ENCODE results near the gene EPC1. TPM values are rescaled to one million over a fixed set of nuclear protein-coding genes. Genes with fewer than 3 reads are reported as not detected.

The EPC1 gene
- polyA plus RNA-seq, 2 of the 4 experiments (the other 2 are of a cell fraction): 14.7 to 47.2 TPM

DNA sequence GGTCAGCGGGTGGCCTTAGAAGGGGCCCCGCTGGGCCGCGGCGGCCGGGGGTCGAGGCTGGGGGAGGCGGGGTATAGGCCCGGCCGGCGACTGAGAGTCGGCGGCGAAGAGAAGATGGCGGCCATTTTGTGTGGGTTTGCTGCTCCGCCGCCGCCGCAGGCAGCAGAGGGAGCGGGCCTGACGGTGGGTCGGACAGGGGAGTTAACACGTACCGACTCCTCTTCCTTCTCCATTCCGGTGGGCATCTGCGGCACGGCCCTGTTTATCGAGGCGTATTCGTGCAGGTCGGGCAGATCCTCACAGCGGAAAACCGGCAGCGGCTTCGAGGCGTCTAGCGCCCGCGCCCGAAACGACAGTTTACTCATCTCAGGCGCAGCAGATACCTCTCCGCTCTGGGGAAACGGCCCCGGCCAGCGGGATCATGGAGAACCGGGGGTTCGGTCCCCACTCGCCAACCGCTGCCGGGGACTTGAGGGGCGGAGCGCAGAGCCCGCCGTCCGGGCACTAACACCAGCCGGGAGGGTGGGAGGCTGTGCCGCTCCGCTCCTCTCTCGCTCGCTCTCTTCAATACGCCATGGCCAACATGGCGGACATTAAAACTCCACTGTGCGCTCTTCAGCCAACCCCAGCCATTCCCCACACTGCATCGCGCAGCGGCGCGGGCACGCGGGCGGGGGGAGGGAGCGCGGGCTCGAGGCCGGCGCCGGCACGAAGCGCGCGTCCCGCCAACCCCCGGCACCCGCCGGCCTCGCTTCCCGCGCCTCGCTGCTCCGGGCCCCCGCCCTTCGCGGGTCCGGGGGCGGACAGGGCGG is at the start of gene EPC1 (continued):
- no peak for TF ChIP-seq HOXA7 (CRISPR knock-in tag; IDR thresholded peaks at IDR 0.05)
- no peak for TF ChIP-seq CHD4 (IDR thresholded peaks at IDR 0.05; ENCODE audit: borderline replicate concordance)
- no peak for TF ChIP-seq SMC3 (IDR thresholded peaks at IDR 0.05)
- TF ChIP-seq MAFK (IDR thresholded peaks at IDR 0.05; ENCODE audit: partially characterized antibody): no peak
- TF ChIP-seq, protein P1, sequence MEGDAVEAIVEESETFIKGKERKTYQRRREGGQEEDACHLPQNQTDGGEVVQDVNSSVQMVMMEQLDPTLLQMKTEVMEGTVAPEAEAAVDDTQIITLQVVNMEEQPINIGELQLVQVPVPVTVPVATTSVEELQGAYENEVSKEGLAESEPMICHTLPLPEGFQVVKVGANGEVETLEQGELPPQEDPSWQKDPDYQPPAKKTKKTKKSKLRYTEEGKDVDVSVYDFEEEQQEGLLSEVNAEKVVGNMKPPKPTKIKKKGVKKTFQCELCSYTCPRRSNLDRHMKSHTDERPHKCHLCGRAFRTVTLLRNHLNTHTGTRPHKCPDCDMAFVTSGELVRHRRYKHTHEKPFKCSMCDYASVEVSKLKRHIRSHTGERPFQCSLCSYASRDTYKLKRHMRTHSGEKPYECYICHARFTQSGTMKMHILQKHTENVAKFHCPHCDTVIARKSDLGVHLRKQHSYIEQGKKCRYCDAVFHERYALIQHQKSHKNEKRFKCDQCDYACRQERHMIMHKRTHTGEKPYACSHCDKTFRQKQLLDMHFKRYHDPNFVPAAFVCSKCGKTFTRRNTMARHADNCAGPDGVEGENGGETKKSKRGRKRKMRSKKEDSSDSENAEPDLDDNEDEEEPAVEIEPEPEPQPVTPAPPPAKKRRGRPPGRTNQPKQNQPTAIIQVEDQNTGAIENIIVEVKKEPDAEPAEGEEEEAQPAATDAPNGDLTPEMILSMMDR (IDR thresholded peaks at IDR 0.05): no peak
- TF ChIP-seq EP300 (IDR thresholded peaks at IDR 0.05): no peak
- TF ChIP-seq POLR2AphosphoS2 (conservative IDR thresholded peaks at IDR 0.05; ENCODE audit: low read length): no peak
- no peak for TF ChIP-seq SREBF2 (IDR thresholded peaks at IDR 0.05)
- no peak for TF ChIP-seq TFCP2L1 (CRISPR knock-in tag; IDR thresholded peaks at IDR 0.05)
- TF ChIP-seq RNF2 (IDR thresholded peaks at IDR 0.05; ENCODE audit: borderline replicate concordance, low read depth): no peak
- TF ChIP-seq, protein P2, sequence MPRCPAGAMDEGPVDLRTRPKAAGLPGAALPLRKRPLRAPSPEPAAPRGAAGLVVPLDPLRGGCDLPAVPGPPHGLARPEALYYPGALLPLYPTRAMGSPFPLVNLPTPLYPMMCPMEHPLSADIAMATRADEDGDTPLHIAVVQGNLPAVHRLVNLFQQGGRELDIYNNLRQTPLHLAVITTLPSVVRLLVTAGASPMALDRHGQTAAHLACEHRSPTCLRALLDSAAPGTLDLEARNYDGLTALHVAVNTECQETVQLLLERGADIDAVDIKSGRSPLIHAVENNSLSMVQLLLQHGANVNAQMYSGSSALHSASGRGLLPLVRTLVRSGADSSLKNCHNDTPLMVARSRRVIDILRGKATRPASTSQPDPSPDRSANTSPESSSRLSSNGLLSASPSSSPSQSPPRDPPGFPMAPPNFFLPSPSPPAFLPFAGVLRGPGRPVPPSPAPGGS (IDR thresholded peaks at IDR 0.05): peak; percentile 74
- TF ChIP-seq ZSCAN20 (CRISPR knock-in tag; IDR thresholded peaks at IDR 0.05): no peak
- TF ChIP-seq CBX8 (IDR thresholded peaks at IDR 0.05): no peak
- TF ChIP-seq RCOR1 (IDR thresholded peaks at IDR 0.05; ENCODE audit: low read depth, low read length): no peak
- no peak for TF ChIP-seq FOXS1 (CRISPR knock-in tag; IDR thresholded peaks at IDR 0.05)
- TF ChIP-seq EHMT2 (IDR thresholded peaks at IDR 0.05; ENCODE audit: low read depth): no peak
- TF ChIP-seq, protein P3, sequence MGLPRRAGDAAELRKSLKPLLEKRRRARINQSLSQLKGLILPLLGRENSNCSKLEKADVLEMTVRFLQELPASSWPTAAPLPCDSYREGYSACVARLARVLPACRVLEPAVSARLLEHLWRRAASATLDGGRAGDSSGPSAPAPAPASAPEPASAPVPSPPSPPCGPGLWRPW (IDR thresholded peaks at IDR 0.05): no peak
- TF ChIP-seq, protein P4, sequence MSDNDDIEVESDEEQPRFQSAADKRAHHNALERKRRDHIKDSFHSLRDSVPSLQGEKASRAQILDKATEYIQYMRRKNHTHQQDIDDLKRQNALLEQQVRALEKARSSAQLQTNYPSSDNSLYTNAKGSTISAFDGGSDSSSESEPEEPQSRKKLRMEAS (IDR thresholded peaks at IDR 0.05): peak; percentile 88
- TF ChIP-seq, protein P5, sequence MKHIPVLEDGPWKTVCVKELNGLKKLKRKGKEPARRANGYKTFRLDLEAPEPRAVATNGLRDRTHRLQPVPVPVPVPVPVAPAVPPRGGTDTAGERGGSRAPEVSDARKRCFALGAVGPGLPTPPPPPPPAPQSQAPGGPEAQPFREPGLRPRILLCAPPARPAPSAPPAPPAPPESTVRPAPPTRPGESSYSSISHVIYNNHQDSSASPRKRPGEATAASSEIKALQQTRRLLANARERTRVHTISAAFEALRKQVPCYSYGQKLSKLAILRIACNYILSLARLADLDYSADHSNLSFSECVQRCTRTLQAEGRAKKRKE (CRISPR knock-in tag; IDR thresholded peaks at IDR 0.05; ENCODE audit: low read depth): peak; percentile 57; the same call in 1 of the 2 replicates
- TF ChIP-seq ZC3H11A (IDR thresholded peaks at IDR 0.05): no peak
- no peak for TF ChIP-seq CHD2 (IDR thresholded peaks at IDR 0.05; ENCODE audit: low read length, partially characterized antibody)
- TF ChIP-seq, protein P6, sequence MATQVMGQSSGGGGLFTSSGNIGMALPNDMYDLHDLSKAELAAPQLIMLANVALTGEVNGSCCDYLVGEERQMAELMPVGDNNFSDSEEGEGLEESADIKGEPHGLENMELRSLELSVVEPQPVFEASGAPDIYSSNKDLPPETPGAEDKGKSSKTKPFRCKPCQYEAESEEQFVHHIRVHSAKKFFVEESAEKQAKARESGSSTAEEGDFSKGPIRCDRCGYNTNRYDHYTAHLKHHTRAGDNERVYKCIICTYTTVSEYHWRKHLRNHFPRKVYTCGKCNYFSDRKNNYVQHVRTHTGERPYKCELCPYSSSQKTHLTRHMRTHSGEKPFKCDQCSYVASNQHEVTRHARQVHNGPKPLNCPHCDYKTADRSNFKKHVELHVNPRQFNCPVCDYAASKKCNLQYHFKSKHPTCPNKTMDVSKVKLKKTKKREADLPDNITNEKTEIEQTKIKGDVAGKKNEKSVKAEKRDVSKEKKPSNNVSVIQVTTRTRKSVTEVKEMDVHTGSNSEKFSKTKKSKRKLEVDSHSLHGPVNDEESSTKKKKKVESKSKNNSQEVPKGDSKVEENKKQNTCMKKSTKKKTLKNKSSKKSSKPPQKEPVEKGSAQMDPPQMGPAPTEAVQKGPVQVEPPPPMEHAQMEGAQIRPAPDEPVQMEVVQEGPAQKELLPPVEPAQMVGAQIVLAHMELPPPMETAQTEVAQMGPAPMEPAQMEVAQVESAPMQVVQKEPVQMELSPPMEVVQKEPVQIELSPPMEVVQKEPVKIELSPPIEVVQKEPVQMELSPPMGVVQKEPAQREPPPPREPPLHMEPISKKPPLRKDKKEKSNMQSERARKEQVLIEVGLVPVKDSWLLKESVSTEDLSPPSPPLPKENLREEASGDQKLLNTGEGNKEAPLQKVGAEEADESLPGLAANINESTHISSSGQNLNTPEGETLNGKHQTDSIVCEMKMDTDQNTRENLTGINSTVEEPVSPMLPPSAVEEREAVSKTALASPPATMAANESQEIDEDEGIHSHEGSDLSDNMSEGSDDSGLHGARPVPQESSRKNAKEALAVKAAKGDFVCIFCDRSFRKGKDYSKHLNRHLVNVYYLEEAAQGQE (IDR thresholded peaks at IDR 0.05): peak; percentile 44; the same call in 1 of the 2 replicates
- no peak for TF ChIP-seq ZNF302 (CRISPR knock-in tag; IDR thresholded peaks at IDR 0.05)
- peak; percentile 83 for TF ChIP-seq POLR2A (IDR thresholded peaks at IDR 0.05; ENCODE audit: low read length)
- no peak for TF ChIP-seq KDM5A (IDR thresholded peaks at IDR 0.05)
- no peak for TF ChIP-seq ESRRA (IDR thresholded peaks at IDR 0.05; ENCODE audit: borderline replicate concordance, low read length)

All from A549 (cell line).